Psoas muscle (tissue), 8 donors: Measurements from ENCODE around the gene CDHR3. TPM values are rescaled to one million over a fixed set of nuclear protein-coding genes. Genes with fewer than 3 reads are reported as not detected.

ENCODE experiments used
- ATAC-seq, 4 donors: fragments of 200-7000 bp; cut with Tn5 transposase; one replicate each; pipeline ENCODE4 v1.9.1; 2020; ENCODE audit warnings: moderate library complexity in 3 of 4, mild to moderate bottlenecking in 2 of 4
- DNase-seq, 2 donors: peaks; one replicate each; pipeline ENCODE4 v3.0.0-alpha.2; 2020
- H3K27ac ChIP-seq: fragments of 200-600 bp; one replicate; pipeline ENCODE4 v1.8.0; 2022
- H3K27me3 ChIP-seq, 3 donors: fragments of 200-600 bp in 1 of 3; one replicate each; pipeline versions ENCODE4 v1.6.1 to v1.8.0; 2013 to 2022; ENCODE audit warnings: low read length in 2 of 3, mild to moderate bottlenecking in 2 of 3, moderate library complexity in 1 of 3; ENCODE audit not compliant: insufficient read depth in 3 of 3
- H3K36me3 ChIP-seq, 2 donors: fragments of 200-600 bp in 1 of 2; one replicate each; pipeline versions ENCODE4 v1.6.1 to v1.8.0; 2013 to 2022; ENCODE audit warnings: low read depth in 1 of 2, mild to moderate bottlenecking in 1 of 2, moderate library complexity in 1 of 2; ENCODE audit not compliant: insufficient read depth in 1 of 2
- H3K4me1 ChIP-seq: fragments of 200-600 bp; one replicate; pipeline ENCODE4 v1.8.0; 2022
- H3K4me3 ChIP-seq: fragments of 200-600 bp; one replicate; pipeline ENCODE4 v1.8.0; 2022; ENCODE audit warnings: mild to moderate bottlenecking
- H3K9me3 ChIP-seq: fragments of 200-600 bp; one replicate; pipeline ENCODE4 v1.8.0; 2022
- CTCF ChIP-seq: fragments of 200-600 bp; IDR thresholded peaks from one replicate; pipeline ENCODE4 v1.8.0; 2022; ENCODE audit warnings: antibody characterized with exemption
- WGBS, 3 donors: extraction: QIAGEN DNeasy Blood & Tissue Kit; methylation state at CpG; one replicate each; pipeline versions ENCODE4 v1.1.6 to v1.1.7; 2013; 5-methylcytosine and 5-hydroxymethylcytosine counted together
- intact Hi-C, 2 donors: fragments of 100-400 bp; cut with DNase I; formaldehyde crosslinking; loops; one replicate each; pipeline versions ENCODE4 v1.11.0 to v1.14.2; 2022
- polyA plus RNA-seq, 3 donors: library from polyadenylated mRNA; stranded (reverse); fragments of 200-250 nt; gene quantifications; one replicate each; pipeline ENCODE4 v1.2.3, GENCODE V29; 2013
- total RNA-seq, 4 donors: library from RNA; stranded (reverse); fragmentation: NEBNext Ultra II Directional in 2 of 4; extraction: Animal tissue kit (Norgen Biotek cat#: 25700) in 2 of 4; gene quantifications; one replicate each; pipeline versions ENCODE4 v1.2.1 to v1.2.4, GENCODE V29; 2021 to 2023
- donor health status: healthy with polysubstance abuse.
- donor health status: DM: no; HTN: no; CAD: no; lungs with moderate emphysema.
- donor health status: Bipolar disorder and iron deficiency.
- donor health status: healthy.
- donor health status: DM: yes; HTN: yes; CAD: no.
- donor health status: DM: no; HTN: no; CAD: no.
- donor health status: DM: no; HTN: no; CAD: no.
- donor health status: DM: yes; HTN: yes; CAD: no.

CDHR3 gene
- total and polyA plus RNA-seq, 7 donors: 0.30 to 1.7 (median 0.44) TPM

- no peak overlapping the region for H3K27ac ChIP-seq
Measured at GRCh38 chr7:106023369-106024322, 60.6 kb downstream of the CDHR3 start.

GRCh38 chr7:106026101-106026500 lies 63.0 kb downstream of the CDHR3 start:
- Histone ChIP-seq H3K27me3 (no peaks in the 10 kb centered on the region), H3K36me3 (no peaks in the 10 kb centered on the region), H3K27ac (no peak overlapping the region), H3K4me3 (no peak overlapping the region), H3K4me1 (peaks cover under 1% of the 10 kb centered on the region), H3K9me3 (no peaks in the 10 kb centered on the region)
- intact Hi-C loops: no loop called here
- ATAC-seq: no peak
- DNase-seq: no peak
- TF ChIP-seq CTCF: no peak
- WGBS, 3 donors: 72 to 75% (median 73%) methylated on average over 2 of the region's 2 CpGs

More at GRCh38 chr7:106023369-106024322, 60.6 kb downstream of the CDHR3 start:
- H3K27me3 ChIP-seq: no peaks in the 10 kb centered on the region
- H3K4me3 ChIP-seq: no peak overlapping the region
- DNase-seq: no peak
- no peak for TF ChIP-seq CTCF
- H3K9me3 ChIP-seq: no peaks in the 10 kb centered on the region
- H3K4me1 ChIP-seq: no peaks in the 10 kb centered on the region
- intact Hi-C loops: no loop called here
- WGBS, 3 donors: 82 to 86% (median 86%) methylated on average over 6 of the region's 6 CpGs
- H3K36me3 ChIP-seq: no peaks in the 10 kb centered on the region
- no peak for ATAC-seq

GRCh38 chr7:106029451-106029850 lies 66.4 kb downstream of the CDHR3 start:
- no peaks in the 10 kb centered on the region for H3K9me3 ChIP-seq
- intact Hi-C loops: no loop called here
- no peak overlapping the region for H3K4me3 ChIP-seq
- H3K36me3 ChIP-seq: no peaks in the 10 kb centered on the region
- no peak for TF ChIP-seq CTCF
- WGBS, 3 donors: 30 to 44% (median 38%) methylated on average over 1 of the region's 1 CpG
- no peak overlapping the region for H3K27ac ChIP-seq
- ATAC-seq: no peak
- no peaks in the 10 kb centered on the region for H3K27me3 ChIP-seq
- H3K4me1 ChIP-seq: peaks cover 8% of the 10 kb centered on the region
- no peak for DNase-seq

- Histone ChIP-seq H3K9me3 (no peaks in the 10 kb centered on the region), H3K4me1 (peaks cover 8% of the 10 kb centered on the region), H3K4me3 (no peak overlapping the region), H3K27ac (no peak overlapping the region), H3K27me3 (no peaks in the 10 kb centered on the region), H3K36me3 (no peaks in the 10 kb centered on the region)
- TF ChIP-seq CTCF: no peak
- intact Hi-C loops: no loop called here
- 95 to 97% (median 95%) methylated on average over 2 of the region's 2 CpGs for WGBS, 3 donors
- DNase-seq: no peak
- no peak for ATAC-seq
Measured at GRCh38 chr7:106029941-106030340, 66.9 kb downstream of the CDHR3 start.
